Mammary epithelial cell (primary cell): ENCODE measurements around the gene PPM1F.

Source experiments
- EZH2 ChIP-seq: IDR thresholded peaks from 2 replicates; pipeline ENCODE4 v1.6.1; 2012; ENCODE audit warnings: low read length, inconsistent platforms, borderline replicate concordance
- TF ChIP-seq, protein P1 (sequence below), 2 donors: IDR thresholded peaks in 1 of 2; conservative IDR thresholded peaks in 1 of 2; 2 replicates each; pipeline ENCODE4 v1.5.1; 2011 to 2012; ENCODE audit warnings: inconsistent platforms in 2 of 2, low read length in 2 of 2, mild to moderate bottlenecking in 2 of 2, control low read depth in 1 of 2, low read depth in 1 of 2; ENCODE audit not compliant: insufficient read depth in 1 of 2; ENCODE audit errors: extremely low read depth in 1 of 2

DNA sequence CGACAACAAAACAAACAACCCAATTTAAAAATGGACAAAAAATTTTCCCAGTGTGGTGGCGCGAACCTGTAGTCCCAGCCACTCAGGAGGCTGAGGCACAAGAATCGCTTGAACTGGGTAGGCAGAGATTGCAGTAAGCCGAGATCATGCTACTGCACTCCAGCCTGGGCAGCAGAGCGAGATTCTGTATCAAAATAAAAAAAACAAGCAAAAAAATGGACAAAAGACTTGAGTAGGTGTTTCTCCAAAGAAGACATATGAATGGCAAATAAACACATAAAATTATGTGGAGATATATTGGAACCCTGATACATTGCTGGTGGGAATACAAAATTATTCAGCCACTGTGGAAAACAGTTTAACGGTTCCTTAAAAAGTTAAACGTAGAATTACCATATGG is 57.8 kb downstream of the PPM1F start:
- TF ChIP-seq, protein P1, sequence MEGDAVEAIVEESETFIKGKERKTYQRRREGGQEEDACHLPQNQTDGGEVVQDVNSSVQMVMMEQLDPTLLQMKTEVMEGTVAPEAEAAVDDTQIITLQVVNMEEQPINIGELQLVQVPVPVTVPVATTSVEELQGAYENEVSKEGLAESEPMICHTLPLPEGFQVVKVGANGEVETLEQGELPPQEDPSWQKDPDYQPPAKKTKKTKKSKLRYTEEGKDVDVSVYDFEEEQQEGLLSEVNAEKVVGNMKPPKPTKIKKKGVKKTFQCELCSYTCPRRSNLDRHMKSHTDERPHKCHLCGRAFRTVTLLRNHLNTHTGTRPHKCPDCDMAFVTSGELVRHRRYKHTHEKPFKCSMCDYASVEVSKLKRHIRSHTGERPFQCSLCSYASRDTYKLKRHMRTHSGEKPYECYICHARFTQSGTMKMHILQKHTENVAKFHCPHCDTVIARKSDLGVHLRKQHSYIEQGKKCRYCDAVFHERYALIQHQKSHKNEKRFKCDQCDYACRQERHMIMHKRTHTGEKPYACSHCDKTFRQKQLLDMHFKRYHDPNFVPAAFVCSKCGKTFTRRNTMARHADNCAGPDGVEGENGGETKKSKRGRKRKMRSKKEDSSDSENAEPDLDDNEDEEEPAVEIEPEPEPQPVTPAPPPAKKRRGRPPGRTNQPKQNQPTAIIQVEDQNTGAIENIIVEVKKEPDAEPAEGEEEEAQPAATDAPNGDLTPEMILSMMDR (conservative IDR thresholded peaks at IDR 0.05 in 1 of 2, IDR thresholded peaks at IDR 0.05 in 1 of 2; ENCODE audit: extremely low read depth in 1 of 2, insufficient read depth in 1 of 2, low read depth in 1 of 2, low read length in 2 of 2), result no peak
- TF ChIP-seq EZH2, result no peak
